Nephron progenitor cell (in vitro differentiated cells): Measurements from ENCODE around the gene MPEG1.

Experiments
- DNase-seq: peaks from one replicate; pipeline ENCODE4 v3.0.0; 2021
- H3K27ac Mint-ChIP-seq: 2 replicates; pipeline ENCODE4 v1.8.0; 2021; ENCODE audit warnings: mild to moderate bottlenecking, moderate library complexity, mixed read lengths
- H3K27me3 Mint-ChIP-seq: 2 replicates; pipeline ENCODE4 v1.8.0; 2021; ENCODE audit warnings: mild to moderate bottlenecking, low read depth, mixed read lengths; ENCODE audit not compliant: poor library complexity
- H3K36me3 Mint-ChIP-seq: 2 replicates; pipeline ENCODE4 v1.8.0; 2021; ENCODE audit warnings: low read depth, mixed read lengths
- H3K4me1 Mint-ChIP-seq: 2 replicates; pipeline ENCODE4 v1.8.0; 2021; ENCODE audit warnings: mixed read lengths
- H3K4me3 Mint-ChIP-seq: 2 replicates; pipeline ENCODE4 v1.8.0; 2021; ENCODE audit warnings: mild to moderate bottlenecking, moderate library complexity, mixed read lengths
- H3K9me3 Mint-ChIP-seq: 2 replicates; pipeline ENCODE4 v1.8.0; 2021; ENCODE audit warnings: mild to moderate bottlenecking, moderate library complexity, mixed read lengths
- TF ChIP-seq, protein P1 (sequence below): fragments of 200-600 bp; sonication (generic); IDR thresholded peaks from 2 replicates; pipeline ENCODE4 v1.5.0; 2021; ENCODE audit warnings: antibody characterized with exemption

The MPEG1 gene

DNA sequence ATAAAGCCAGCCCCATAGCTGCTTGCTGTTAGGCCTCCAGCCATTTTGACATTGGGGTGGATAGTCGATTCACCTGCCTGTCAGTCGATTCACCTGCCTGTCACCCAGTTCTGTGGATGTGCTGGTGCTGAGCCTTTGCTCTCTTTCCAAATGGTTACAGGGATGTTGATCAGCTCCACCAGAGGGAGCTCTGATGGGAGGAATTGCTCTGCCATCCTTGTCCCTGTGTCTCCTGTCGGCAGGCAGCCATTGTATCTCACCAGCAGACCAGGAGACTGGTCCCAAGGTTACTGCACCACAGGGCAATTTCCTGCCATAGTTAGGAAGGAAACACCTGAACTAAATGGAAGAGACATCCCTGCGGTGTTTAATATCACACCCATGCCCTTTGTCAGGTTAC lies 6.1 kb downstream of the MPEG1 start:
- no peaks in the 10 kb centered on the region for H3K4me1 Mint-ChIP-seq
- no peak overlapping the region for H3K4me3 Mint-ChIP-seq
- peaks cover 33% of the 10 kb centered on the region for H3K36me3 Mint-ChIP-seq
- H3K9me3 Mint-ChIP-seq, result no peaks in the 10 kb centered on the region
- peak; percentile 43 for DNase-seq
- peaks cover 3% of the 10 kb centered on the region for H3K27me3 Mint-ChIP-seq
- TF ChIP-seq, protein P1, sequence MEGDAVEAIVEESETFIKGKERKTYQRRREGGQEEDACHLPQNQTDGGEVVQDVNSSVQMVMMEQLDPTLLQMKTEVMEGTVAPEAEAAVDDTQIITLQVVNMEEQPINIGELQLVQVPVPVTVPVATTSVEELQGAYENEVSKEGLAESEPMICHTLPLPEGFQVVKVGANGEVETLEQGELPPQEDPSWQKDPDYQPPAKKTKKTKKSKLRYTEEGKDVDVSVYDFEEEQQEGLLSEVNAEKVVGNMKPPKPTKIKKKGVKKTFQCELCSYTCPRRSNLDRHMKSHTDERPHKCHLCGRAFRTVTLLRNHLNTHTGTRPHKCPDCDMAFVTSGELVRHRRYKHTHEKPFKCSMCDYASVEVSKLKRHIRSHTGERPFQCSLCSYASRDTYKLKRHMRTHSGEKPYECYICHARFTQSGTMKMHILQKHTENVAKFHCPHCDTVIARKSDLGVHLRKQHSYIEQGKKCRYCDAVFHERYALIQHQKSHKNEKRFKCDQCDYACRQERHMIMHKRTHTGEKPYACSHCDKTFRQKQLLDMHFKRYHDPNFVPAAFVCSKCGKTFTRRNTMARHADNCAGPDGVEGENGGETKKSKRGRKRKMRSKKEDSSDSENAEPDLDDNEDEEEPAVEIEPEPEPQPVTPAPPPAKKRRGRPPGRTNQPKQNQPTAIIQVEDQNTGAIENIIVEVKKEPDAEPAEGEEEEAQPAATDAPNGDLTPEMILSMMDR, result peak; percentile 40
- no peak overlapping the region for H3K27ac Mint-ChIP-seq

DNA sequence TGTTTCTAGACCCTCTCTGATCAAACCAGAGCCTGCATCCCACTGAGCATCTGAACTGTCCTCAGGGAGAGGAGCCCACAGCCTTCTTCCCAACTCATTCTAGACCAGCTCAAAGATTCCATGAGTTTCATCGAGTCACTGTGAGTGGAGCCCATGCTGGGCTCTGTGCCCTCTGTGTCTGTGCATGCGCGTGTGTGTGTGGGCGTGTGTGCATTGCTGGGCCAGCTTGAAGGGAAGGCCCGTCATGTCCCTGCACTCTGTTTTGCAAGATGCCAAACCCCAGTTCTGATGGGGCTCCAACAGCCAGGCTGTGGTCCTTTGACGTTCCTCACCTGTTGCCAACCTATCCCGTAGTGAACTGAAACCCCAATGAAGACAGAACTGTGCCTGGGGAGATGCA lies 7.1 kb downstream of the MPEG1 start:
- TF ChIP-seq, protein P1, result no peak
- Mint-ChIP-seq H3K27me3 (peaks cover 3% of the 10 kb centered on the region), H3K9me3 (no peaks in the 10 kb centered on the region), H3K36me3 (peaks cover 40% of the 10 kb centered on the region), H3K4me1 (no peaks in the 10 kb centered on the region), H3K27ac (no peak overlapping the region), H3K4me3 (no peak overlapping the region)
- no peak for DNase-seq

DNA sequence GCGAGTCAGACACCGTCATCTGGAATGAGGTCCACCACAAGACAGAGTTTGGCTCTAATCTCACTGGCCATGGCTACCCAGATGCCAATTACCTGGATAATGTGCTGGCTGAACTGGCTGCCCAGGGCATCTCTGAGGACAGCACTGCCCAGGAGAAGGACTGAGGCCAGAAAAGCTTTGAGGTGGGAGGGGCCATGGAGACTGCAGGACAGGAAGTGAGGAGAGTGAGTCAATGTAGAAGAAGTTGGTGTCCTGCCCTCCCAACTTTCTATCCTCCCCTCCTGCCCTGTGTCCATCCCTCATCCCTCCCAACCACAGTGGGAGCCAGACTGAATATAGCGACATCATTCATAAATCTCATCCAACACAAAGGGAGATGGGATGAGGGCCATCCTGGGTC lies 8.0 kb downstream of the MPEG1 start:
- TF ChIP-seq, protein P1, result no peak
- no peak overlapping the region for H3K4me3 Mint-ChIP-seq
- peaks cover 6% of the 10 kb centered on the region for H3K4me1 Mint-ChIP-seq
- peaks cover 49% of the 10 kb centered on the region for H3K36me3 Mint-ChIP-seq
- no peaks in the 10 kb centered on the region for H3K9me3 Mint-ChIP-seq
- H3K27ac Mint-ChIP-seq, result no peak overlapping the region
- H3K27me3 Mint-ChIP-seq, result peaks cover 3% of the 10 kb centered on the region
- DNase-seq, result no peak

DNA sequence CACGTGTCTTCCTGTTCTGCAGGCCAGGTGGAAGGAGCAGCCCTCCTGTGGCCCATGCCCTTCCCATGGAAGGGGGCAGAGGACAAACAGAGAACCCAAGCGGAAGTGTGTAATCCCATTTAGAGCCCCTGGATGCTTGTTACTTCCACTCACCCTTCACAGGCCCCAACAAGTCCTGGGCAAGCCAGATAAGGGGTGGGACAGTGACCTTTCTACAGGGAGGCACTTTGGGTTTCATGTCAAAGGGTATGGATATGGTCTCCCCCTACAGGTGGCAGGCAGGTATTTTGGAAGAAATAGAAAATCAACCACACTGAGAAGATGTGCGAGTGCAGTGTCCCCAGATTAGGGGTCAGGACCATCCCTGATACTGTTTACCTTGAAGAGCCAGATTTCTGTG lies 11.4 kb downstream of the MPEG1 start:
- Mint-ChIP-seq H3K36me3 (peaks cover 75% of the 10 kb centered on the region), H3K4me1 (peaks cover 8% of the 10 kb centered on the region), H3K27me3 (peaks cover 3% of the 10 kb centered on the region), H3K4me3 (no peak overlapping the region), H3K9me3 (no peaks in the 10 kb centered on the region), H3K27ac (no peak overlapping the region)
- TF ChIP-seq, protein P1, result no peak
- no peak for DNase-seq

DNA sequence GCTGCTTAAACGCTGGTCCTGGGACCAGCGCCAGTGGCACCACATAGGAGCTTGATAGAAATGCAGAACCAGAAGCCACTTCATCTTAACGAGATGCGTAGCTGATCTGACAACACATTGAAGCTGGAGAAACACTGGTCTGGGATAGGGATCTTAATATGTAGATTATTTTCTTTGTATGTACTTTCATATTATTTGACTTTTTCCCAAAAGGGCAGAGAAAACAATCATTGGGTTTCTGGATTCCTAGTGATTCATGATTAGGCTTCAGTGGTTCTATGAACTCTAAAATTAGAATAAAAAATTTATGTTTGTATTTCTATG lies 12.3 kb downstream of the MPEG1 start:
- Mint-ChIP-seq H3K9me3 (no peaks in the 10 kb centered on the region), H3K4me3 (no peak overlapping the region), H3K27me3 (no peaks in the 10 kb centered on the region), H3K4me1 (peaks cover 8% of the 10 kb centered on the region), H3K36me3 (peaks cover 77% of the 10 kb centered on the region), H3K27ac (no peak overlapping the region)
- TF ChIP-seq, protein P1, result no peak
- DNase-seq, result no peak

DNA sequence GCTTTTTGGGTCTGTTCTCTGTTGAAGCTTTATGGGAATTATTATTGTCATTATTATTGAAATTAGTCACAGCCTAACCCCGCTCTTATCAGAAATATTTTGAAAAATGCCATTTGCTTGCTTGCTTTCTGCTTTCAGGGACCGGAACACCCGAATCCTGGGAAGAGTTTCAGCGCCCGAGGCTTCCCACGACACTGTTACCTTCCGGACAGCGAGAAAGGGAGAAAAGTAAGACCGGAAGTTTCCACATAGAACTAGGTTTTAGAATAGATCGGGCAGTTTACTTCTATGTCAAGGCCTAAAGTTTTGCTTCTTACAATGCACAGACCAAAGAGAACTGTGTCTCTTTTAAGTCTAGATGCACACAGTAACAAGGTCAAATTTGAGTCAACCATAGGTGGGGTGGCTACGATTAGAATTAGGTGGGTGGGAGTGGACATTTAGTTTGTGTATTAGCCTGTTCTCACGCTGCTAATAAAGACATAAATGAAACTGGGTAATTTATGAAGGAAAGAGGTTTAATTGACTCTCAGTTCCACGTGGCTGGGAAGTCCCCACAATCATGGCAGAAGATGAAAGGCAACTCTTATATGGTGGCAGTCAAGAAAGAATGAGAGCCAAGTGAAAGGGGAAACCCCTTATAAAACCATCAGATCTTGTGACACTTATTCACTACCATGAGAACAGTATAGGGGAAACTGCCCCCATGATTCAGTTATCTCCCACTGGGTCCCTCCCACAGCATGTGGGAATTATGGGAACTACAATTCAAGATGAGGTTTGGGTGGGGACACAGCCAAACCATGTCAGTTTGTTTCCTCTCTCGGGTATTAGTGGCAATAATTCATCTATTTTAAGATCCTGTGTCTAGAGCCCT lies 12.9 kb downstream of the MPEG1 start:
- H3K9me3 Mint-ChIP-seq, result no peaks in the 10 kb centered on the region
- H3K4me3 Mint-ChIP-seq, result no peak overlapping the region
- no peak for DNase-seq
- TF ChIP-seq, protein P1, result no peak
- no peaks in the 10 kb centered on the region for H3K27me3 Mint-ChIP-seq
- peaks cover 79% of the 10 kb centered on the region for H3K36me3 Mint-ChIP-seq
- peaks cover 8% of the 10 kb centered on the region for H3K4me1 Mint-ChIP-seq
- peak overlapping the region; percentile 83 for H3K27ac Mint-ChIP-seq
